Measurements from ENCODE around the gene EHBP1. TPM values are rescaled to one million over a fixed set of nuclear protein-coding genes. Genes with fewer than 3 reads are reported as not detected.

The EHBP1 gene
- polyA plus RNA-seq, 3 donors, result 4.2 to 6.1 (median 6.0) TPM

GRCh38 chr2:63053081-63053888, 347.8 kb downstream of the EHBP1 start:
- no peak for TF ChIP-seq CTCF (IDR thresholded peaks at IDR 0.05)
- no peak for DNase-seq
- Mint-ChIP-seq H3K27me3 (ENCODE audit: low read depth in 3 of 3) (peaks cover 92 to 99% (median 96%) of the 10 kb centered on the region in 3 donors), H3K9me3 (peaks cover 0 to 54% (median 40%) of the 10 kb centered on the region in 7 donors), H3K4me1 (peaks cover 84% of the 10 kb centered on the region), H3K36me3 (peaks cover 16 to 31% of the 10 kb centered on the region in 2 donors), H3K27ac (no peak overlapping the region), H3K4me3 (peak overlapping the region; percentile 6 to 97)
- Histone ChIP-seq H4K20me1 (ENCODE audit: insufficient read depth, low read length) (no peaks in the 10 kb centered on the region), H2AFZ (ENCODE audit: insufficient read depth, low read depth, low read length, poor library complexity, severe bottlenecking) (no peak overlapping the region), H3K9ac (ENCODE audit: insufficient read depth, low read length, poor library complexity, severe bottlenecking) (no peak overlapping the region), H3K79me2 (ENCODE audit: insufficient read depth, low read length) (no peaks in the 10 kb centered on the region), H3K36me3 (replicated peaks in 1 of 2; ENCODE audit: control insufficient read depth in 1 of 2, insufficient read depth in 2 of 2, low read length in 2 of 2) (no peaks in the 10 kb centered on the region), H3K4me1 (ENCODE audit: control insufficient read depth in 1 of 2, insufficient read depth in 2 of 2, low read length in 2 of 2) (peaks cover 53 to 87% of the 10 kb centered on the region in 2 donors), H3K27ac (ENCODE audit: low read depth in 1 of 2, low read length in 2 of 2) (no peak overlapping the region), H3K27me3 (ENCODE audit: control insufficient read depth in 2 of 2, insufficient read depth in 2 of 2, low read length in 2 of 2) (peaks cover 92 to 96% of the 10 kb centered on the region in 2 donors), H3K4me2 (replicated peaks; ENCODE audit: extremely low read depth, low read length, poor library complexity, severe bottlenecking) (peak overlapping the region; percentile 77), H3K9me3 (replicated peaks in 1 of 2; ENCODE audit: control insufficient read depth in 1 of 2, insufficient read depth in 1 of 2, low read length in 2 of 2) (peaks cover 6 to 61% of the 10 kb centered on the region in 2 donors), H3K4me3 (replicated peaks in 1 of 3; ENCODE audit: low read depth in 2 of 3, low read length in 3 of 3) (peak overlapping the region in 1 of 3 experiments; percentile 68)
- intact Hi-C loops (cut with micrococcal nuclease), result no loop called here
- WGBS (ENCODE audit: insufficient coverage), result 8% methylated on average over 24 of the region's 34 CpGs

DNA sequence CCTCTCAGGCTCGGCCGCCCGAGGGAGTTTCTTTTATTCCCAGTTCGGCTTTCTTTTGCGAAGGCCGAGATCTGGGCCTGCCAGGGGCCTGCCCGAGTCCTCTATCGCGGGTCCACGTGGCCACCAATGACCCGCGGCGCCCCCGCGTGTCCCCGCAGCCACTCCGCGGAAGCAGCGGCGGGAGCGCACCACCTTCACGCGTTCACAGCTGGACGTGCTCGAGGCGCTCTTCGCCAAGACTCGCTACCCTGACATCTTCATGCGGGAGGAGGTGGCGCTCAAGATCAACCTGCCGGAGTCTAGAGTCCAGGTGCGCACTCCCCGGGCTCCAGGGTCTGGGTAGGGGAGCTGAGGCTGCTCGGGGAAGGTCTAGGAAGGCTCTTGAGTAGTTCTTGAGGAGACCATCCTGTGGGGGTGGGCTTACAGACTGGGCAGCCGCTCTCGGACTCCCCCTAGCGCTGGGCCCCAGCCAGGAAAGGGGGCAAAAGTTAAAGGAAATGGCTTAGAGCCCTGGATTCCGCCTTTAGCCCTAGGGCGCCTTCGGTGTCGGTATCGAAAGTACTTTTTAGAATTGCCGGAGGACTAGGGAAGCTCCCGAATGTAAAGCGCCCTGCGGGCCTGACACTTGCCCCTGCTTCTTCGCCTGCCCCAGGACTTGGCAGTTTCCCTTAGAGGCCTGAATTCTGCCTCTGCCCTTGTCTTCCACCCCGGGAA, 348.5 kb downstream of the EHBP1 start:
- Histone ChIP-seq H3K27me3 (ENCODE audit: control insufficient read depth in 2 of 2, insufficient read depth in 2 of 2, low read length in 2 of 2) (peaks cover 91 to 96% of the 10 kb centered on the region in 2 donors), H3K9ac (ENCODE audit: insufficient read depth, low read length, poor library complexity, severe bottlenecking) (peak overlapping the region; percentile 27), H3K36me3 (replicated peaks in 1 of 2; ENCODE audit: control insufficient read depth in 1 of 2, insufficient read depth in 2 of 2, low read length in 2 of 2) (no peaks in the 10 kb centered on the region), H3K4me1 (ENCODE audit: control insufficient read depth in 1 of 2, insufficient read depth in 2 of 2, low read length in 2 of 2) (peaks cover 60 to 87% of the 10 kb centered on the region in 2 donors), H3K79me2 (ENCODE audit: insufficient read depth, low read length) (no peaks in the 10 kb centered on the region), H3K9me3 (replicated peaks in 1 of 2; ENCODE audit: control insufficient read depth in 1 of 2, insufficient read depth in 1 of 2, low read length in 2 of 2) (peaks cover 6 to 59% of the 10 kb centered on the region in 2 donors), H3K27ac (ENCODE audit: low read depth in 1 of 2, low read length in 2 of 2) (no peak overlapping the region), H4K20me1 (ENCODE audit: insufficient read depth, low read length) (no peaks in the 10 kb centered on the region), H3K4me2 (replicated peaks; ENCODE audit: extremely low read depth, low read length, poor library complexity, severe bottlenecking) (peak overlapping the region; percentile 77), H2AFZ (ENCODE audit: insufficient read depth, low read depth, low read length, poor library complexity, severe bottlenecking) (no peak overlapping the region), H3K4me3 (replicated peaks in 1 of 3; ENCODE audit: low read depth in 2 of 3, low read length in 3 of 3) (peak overlapping the region in 2 of 3 experiments; percentile 8 to 68)
- DNase-seq, result no peak
- peaks cover 0 to 59% (median 40%) of the 10 kb centered on the region in 7 donors for H3K9me3 Mint-ChIP-seq
- WGBS (ENCODE audit: insufficient coverage), result 3% methylated on average over 47 of the region's 48 CpGs
- peaks cover 83% of the 10 kb centered on the region for H3K4me1 Mint-ChIP-seq
- H3K36me3 Mint-ChIP-seq, result peaks cover 18 to 33% of the 10 kb centered on the region in 2 donors
- H3K27me3 Mint-ChIP-seq (ENCODE audit: low read depth in 3 of 3), result peaks cover 90 to 99% (median 96%) of the 10 kb centered on the region in 3 donors
- H3K4me3 Mint-ChIP-seq, result peak overlapping the region; percentile 79 to 97
- intact Hi-C loops (cut with micrococcal nuclease), result no loop called here
- H3K27ac Mint-ChIP-seq, result no peak overlapping the region
- no peak for TF ChIP-seq CTCF (IDR thresholded peaks at IDR 0.05)

Measured in CD14-positive monocyte (primary cell).